Measurements from ENCODE around the gene PPM1H.

The PPM1H gene

DNA sequence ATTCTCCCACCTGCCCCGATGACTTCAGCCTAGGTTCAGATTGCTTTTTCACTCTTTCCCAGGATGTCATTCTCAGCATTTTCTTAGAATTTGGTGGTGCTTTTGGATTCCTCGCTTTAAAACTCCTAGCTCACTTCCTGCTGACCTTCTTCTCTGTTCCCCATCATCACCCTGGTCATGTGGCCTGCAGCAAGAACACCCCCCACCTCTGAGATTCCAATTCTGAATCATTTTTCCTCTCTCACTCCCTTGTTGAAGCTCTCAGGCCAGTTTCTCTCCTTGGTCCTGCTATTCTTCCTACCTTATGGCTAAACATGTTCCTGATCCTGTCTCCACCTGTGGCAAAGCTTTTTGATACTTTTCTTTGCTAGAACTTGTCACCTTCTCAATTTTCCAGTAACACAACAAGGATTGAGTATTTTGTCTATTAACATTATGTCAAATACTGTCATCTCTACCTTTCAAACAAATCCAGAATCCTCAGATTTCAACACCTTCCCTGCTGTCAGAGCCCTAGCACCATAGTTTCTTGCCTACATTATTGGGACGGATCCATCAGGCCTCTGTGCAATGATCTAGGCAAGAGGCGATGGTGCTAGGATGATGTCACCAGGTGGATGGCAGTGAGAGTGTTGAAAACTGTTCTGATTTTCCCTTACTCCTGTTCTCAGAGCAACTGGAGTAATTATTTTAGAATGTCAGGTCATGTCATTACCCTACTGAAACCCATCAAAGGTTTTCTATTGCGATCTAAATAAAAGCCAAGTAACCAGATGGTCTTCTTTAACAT, 234.7 kb downstream of the PPM1H start:
- DNase-seq, result no peak

GRCh38 chr12:62698701-62699101, 236.2 kb downstream of the PPM1H start:
- no peak for DNase-seq

DNA sequence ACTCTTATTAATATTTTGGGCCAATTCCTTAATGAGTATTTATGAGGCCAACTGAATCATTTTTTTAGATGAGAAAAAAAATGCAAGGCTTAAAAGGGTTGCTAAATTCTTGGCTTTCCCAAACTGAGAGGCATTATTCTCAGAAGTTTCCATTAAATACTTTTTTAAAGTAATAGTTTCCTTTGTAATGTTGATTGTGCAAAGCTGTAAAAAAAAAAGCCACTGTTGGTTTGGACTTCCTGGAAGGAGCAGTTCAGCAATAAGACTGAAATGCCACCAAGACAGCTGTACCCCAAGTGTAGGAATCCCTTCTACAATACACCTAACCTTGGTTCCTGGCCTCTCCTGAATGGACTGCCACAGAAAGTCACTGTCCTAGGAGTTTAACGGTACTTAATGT, 237.1 kb downstream of the PPM1H start:
- DNase-seq, result no peak

DNA sequence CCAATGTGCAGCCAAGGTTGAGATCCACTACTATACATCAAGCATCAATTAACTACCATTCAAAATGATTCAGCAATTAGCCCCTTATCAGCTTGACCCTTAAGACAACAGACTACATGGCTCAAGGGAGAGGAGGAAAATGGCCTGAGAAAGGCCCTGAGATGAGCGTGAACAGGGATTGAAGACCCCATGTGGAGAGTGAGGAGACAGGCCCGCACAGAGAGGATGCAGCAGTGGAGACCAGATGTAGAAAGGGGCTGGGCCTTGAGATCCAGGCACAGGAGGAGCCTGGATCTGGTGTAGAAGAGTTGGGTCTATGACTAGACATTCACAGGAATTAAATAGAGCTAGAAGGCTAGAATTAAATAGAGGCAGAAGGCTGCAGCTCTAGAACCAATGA, 239.3 kb downstream of the PPM1H start:
- no peak for DNase-seq

GRCh38 chr12:62694632-62695031, 240.3 kb downstream of the PPM1H start:
- no peak for DNase-seq

GRCh38 chr12:62694116-62694515, 240.8 kb downstream of the PPM1H start:
- DNase-seq, result no peak

DNA sequence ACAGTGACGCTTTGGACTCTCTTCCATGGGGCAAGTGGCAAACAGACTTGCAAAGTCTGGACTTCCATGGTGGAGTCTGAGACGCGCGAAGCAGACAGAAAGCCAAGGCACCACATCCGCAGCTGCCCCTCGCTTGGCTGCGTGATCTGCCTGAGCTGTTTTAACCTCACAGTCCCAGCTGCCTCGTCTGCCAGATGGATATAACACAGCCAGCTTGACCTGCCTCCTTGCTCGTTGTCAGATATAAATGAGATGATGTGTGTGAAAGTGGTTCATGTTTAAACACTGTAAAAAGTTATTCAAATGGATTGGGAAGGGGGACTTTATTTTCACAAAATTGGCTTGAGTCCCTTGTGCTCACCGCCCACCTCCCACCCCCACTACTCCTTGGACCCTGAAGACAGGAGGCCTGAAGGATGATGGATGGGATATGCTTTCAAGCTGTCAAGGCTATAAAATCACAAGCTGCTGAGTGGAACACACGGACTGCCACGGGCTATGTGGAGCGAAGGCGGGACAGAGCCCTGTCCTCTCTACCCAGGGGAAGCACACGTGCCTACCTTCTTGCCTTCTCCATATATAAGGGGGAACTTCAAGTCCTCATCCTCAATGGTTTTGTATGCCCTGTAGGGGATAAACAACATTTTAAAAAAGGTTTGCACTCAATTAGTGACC, 241.4 kb downstream of the PPM1H start:
- DNase-seq, result no peak

GRCh38 chr12:62692884-62693283, 242.1 kb downstream of the PPM1H start:
- DNase-seq, result no peak

GRCh38 chr12:62691309-62691708, 243.6 kb downstream of the PPM1H start:
- no peak for DNase-seq

- no peak for DNase-seq
Measured at GRCh38 chr12:62689042-62689839, 245.7 kb downstream of the PPM1H start.

DNA sequence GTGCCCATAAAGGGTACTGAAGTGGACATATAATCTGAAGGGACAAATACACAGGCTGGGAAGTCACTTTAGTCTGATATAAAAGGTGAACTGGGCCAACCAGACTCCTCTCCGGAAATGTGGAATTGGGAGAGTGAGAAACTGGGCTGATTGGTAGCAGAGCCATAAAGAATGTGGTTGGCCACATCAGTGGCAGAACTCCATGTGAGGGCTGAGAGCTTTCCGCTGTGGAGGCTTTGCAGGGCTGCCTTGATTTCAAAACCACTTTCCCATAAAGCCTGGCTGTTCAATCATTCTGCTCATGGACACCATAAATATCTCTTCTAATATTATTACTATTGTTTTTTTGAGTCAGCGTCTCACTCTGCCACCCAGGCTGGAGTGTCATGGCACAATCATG, 248.0 kb downstream of the PPM1H start:
- no peak for DNase-seq

- no peak for DNase-seq
Measured at GRCh38 chr12:62684570-62685295, 250.2 kb downstream of the PPM1H start.

- DNase-seq, result peak; percentile 34
Measured at GRCh38 chr12:62683776-62684569, 251.0 kb downstream of the PPM1H start.

GRCh38 chr12:62681306-62681705, 253.6 kb downstream of the PPM1H start:
- DNase-seq, result no peak

- DNase-seq, result no peak
Measured at GRCh38 chr12:62679608-62680007, 255.3 kb downstream of the PPM1H start.

DNA sequence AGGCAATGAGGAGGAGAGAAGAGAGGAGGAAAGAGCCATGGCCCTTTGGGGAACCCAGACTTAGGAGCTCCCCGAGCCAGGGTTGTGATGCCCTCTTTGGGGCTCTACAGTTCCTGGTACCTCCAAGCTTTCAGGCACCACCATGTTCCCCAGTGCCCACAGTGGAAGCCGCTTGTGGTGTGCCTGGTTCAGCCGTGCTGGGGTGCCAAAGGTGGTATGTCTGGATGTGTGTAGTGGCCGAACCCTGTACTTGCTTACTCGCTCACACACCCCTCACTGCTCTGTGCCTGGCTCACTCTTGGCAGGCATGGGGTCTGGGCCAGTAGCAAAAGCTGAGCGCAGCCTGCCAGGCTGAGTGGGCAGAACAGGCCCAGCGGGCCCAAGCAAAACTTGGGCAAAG, 257.6 kb downstream of the PPM1H start:
- no peak for DNase-seq

DNA sequence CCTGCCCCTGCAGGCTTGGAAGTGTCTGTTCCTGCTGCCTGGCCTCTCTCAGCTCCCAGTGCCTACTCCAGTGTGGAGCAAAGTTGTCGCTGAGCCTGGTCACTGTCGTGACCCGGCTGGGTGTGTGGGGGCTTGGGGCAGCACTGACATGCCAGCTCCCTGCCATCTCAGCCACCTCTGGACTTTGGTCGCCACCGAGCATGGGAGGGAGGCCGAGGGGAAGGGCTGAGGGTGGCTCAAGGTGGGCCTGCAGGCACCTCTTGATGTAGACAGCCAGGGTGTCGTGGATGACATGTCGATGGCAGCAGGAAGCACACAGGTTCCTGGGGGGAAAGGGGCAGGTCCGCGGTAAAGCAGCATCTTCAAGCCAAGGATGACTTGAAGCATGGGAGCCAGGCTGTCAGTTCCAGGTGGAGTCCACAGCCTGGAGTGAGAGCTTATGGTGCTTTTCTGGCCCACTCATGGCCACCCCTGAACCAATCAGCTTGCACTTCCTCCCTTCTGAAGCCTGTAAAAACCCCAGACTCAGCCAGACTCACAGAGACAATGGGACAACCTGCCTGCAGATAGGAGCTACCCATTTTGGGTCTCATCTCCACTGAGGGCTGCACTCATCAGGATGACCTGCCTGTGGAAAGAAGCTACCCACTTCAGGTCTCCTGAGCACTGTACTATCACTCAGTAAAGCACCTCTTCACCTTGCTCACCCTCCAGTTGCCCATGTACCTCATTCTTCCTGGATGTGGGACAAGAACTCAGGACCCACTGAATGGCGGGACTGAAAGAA, 258.2 kb downstream of the PPM1H start:
- no peak for DNase-seq

- DNase-seq, result no peak
Measured at GRCh38 chr12:62673028-62673815, 261.7 kb downstream of the PPM1H start.

DNA sequence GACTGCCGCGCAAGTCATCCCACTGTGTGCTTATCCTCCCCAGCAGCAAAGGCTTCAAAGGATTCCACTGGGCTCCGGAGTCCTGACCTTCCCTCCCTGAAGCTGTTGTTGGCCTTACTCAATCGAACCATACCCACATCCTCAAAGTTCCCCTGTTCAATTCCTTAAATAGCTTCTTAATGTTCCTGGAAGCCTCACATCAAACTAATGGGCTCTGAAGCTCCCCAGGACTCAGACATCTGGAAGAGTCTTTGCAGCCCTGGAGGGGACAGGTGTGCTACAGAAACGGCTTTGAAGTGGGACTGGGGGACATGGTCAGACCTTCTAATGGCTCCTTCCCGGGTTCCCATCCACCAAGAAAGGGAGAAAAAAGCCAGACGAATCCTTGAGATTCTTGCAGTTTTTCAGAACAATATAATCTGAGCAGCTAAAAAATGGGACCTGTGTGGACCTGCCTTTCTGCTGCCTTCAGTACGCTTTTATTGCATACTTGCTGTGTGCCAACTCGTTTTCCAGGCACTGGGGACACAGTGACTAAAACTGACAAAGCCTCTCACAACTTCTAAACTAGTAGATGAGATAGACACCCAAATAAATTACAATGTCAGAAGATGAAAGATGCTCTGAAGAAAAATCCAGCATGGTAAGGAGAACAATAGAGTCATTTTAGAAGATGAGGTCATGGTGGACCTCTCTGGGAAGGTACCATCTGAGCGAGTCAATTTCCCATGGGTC, 263.8 kb downstream of the PPM1H start:
- no peak for DNase-seq

GRCh38 chr12:62668782-62669181, 266.2 kb downstream of the PPM1H start:
- no peak for DNase-seq

Measured in NCI-H446 treated with DMSO at 0.1 percent for 48 hours (cell line).